Thyroid gland (tissue), 4 donors: ENCODE measurements around the gene XPO4.
"Not testable (repeated sequence)": the region's sequence is repeated elsewhere in the genome, so short reads cannot be mapped to it uniquely, and the experiment has no call there.

Experiments used
- POLR2A ChIP-seq, 2 donors: fragments of 450-650 bp; IDR thresholded peaks; one replicate each; pipeline ENCODE4 v1.6.1; 2017; ENCODE audit warnings: antibody characterized with exemption in 2 of 2, mild to moderate bottlenecking in 2 of 2, moderate library complexity in 1 of 2
- TF ChIP-seq, protein P1 (sequence below), 6 experiments: fragments of 200-600 bp in 3 of 6; fragments of 450-650 bp in 3 of 6; sonication (generic) in 3 of 6; IDR thresholded peaks; one replicate each; pipeline ENCODE4 v1.5.1; 2016 to 2019; ENCODE audit warnings: antibody characterized with exemption in 6 of 6, mild to moderate bottlenecking in 2 of 6, inconsistent platforms in 1 of 6, moderate library complexity in 1 of 6

- TF ChIP-seq, protein P1, sequence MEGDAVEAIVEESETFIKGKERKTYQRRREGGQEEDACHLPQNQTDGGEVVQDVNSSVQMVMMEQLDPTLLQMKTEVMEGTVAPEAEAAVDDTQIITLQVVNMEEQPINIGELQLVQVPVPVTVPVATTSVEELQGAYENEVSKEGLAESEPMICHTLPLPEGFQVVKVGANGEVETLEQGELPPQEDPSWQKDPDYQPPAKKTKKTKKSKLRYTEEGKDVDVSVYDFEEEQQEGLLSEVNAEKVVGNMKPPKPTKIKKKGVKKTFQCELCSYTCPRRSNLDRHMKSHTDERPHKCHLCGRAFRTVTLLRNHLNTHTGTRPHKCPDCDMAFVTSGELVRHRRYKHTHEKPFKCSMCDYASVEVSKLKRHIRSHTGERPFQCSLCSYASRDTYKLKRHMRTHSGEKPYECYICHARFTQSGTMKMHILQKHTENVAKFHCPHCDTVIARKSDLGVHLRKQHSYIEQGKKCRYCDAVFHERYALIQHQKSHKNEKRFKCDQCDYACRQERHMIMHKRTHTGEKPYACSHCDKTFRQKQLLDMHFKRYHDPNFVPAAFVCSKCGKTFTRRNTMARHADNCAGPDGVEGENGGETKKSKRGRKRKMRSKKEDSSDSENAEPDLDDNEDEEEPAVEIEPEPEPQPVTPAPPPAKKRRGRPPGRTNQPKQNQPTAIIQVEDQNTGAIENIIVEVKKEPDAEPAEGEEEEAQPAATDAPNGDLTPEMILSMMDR (IDR thresholded peaks at IDR 0.05) = not testable (repeated sequence)
- not testable (repeated sequence) for TF ChIP-seq POLR2A (IDR thresholded peaks at IDR 0.05)
Measured at GRCh38 chr13:20925395-20925790, 22.8 kb upstream of the XPO4 start.
